22Rv1 (cell line): Measurements from ENCODE around the gene TTLL3.

ENCODE experiments used
- ZFX ChIP-seq: fragments of 450-650 bp; IDR thresholded peaks from 2 replicates; pipeline ENCODE4 v1.6.1; 2017; ENCODE audit warnings: antibody characterized with exemption, borderline replicate concordance
- TF ChIP-seq, protein P1 (sequence below): fragments of 450-650 bp; IDR thresholded peaks from 2 replicates; pipeline ENCODE4 v1.5.1; 2017; ENCODE audit warnings: mild to moderate bottlenecking

DNA sequence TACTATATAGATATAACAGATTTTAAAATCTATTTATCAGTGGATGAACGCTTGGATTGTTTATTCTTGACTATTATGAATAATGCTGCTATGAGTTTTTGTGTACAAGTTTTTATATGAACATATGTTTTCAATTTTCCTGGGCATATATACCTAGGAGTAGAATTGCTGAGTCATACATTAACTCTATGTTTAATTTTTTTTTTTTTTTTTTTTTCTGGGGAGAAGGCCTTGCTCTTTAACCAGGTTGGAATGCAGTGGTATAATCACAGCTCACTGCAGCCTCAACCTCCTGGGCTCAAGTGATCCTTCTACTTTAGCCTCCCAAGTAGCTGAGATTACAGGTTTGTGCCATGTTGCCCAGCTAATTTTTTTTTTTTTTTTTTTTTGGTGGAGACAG, 60.9 kb downstream of the TTLL3 start:
- TF ChIP-seq, protein P1, sequence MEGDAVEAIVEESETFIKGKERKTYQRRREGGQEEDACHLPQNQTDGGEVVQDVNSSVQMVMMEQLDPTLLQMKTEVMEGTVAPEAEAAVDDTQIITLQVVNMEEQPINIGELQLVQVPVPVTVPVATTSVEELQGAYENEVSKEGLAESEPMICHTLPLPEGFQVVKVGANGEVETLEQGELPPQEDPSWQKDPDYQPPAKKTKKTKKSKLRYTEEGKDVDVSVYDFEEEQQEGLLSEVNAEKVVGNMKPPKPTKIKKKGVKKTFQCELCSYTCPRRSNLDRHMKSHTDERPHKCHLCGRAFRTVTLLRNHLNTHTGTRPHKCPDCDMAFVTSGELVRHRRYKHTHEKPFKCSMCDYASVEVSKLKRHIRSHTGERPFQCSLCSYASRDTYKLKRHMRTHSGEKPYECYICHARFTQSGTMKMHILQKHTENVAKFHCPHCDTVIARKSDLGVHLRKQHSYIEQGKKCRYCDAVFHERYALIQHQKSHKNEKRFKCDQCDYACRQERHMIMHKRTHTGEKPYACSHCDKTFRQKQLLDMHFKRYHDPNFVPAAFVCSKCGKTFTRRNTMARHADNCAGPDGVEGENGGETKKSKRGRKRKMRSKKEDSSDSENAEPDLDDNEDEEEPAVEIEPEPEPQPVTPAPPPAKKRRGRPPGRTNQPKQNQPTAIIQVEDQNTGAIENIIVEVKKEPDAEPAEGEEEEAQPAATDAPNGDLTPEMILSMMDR: no peak
- TF ChIP-seq ZFX: no peak
